ENCODE measurements around the gene CHRNA5. TPM values are rescaled to one million over a fixed set of nuclear protein-coding genes. Genes with fewer than 3 reads are reported as not detected.

The CHRNA5 gene
- total RNA-seq, 1 donor, result 1.6 TPM

DNA sequence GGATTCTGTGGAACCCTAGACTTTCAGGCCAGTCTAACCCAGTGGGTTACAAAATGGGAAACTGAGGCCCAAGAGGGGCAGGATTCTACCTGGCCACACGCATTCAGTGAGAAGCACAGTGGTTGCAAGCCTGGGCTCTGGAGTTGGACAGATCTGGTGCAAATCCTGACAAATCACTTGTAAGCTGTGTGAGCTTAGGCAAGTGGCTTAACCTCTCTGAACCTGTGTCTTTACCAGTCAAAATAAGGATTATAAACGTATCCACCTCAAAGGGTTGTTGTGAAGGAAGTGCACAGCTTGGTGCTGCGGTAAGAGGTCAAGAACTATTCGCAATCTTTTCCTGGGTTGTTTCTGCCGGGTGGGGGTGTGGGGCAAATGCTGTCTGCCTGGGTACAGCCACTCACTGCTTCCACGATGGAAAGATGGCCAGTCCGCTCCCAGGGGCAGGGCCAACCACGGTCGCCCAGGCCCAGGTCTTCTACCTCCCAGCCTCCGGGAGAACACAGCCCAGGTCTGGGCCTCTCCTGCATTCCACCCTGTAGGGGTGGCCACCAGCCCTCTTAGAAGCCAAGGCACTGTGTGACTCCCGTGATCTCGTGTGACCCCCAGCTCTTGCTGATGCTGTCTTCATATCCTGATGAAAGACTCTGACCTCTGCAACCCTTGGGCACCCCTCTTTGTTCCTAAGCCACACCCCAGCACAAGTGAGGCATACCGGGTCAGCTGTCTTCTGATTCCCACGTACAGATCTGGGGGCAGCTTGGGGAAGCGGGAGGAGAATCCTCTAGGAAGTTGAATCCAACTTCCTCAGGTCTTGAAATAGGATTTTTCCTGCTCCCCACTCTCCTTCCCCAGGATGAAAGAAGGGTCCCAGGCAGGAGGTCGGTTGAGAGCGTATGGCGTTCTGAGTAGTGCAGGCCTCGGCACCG lies 54.0 kb downstream of the CHRNA5 start:
- TF ChIP-seq, protein P1, sequence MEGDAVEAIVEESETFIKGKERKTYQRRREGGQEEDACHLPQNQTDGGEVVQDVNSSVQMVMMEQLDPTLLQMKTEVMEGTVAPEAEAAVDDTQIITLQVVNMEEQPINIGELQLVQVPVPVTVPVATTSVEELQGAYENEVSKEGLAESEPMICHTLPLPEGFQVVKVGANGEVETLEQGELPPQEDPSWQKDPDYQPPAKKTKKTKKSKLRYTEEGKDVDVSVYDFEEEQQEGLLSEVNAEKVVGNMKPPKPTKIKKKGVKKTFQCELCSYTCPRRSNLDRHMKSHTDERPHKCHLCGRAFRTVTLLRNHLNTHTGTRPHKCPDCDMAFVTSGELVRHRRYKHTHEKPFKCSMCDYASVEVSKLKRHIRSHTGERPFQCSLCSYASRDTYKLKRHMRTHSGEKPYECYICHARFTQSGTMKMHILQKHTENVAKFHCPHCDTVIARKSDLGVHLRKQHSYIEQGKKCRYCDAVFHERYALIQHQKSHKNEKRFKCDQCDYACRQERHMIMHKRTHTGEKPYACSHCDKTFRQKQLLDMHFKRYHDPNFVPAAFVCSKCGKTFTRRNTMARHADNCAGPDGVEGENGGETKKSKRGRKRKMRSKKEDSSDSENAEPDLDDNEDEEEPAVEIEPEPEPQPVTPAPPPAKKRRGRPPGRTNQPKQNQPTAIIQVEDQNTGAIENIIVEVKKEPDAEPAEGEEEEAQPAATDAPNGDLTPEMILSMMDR (IDR thresholded peaks at IDR 0.05; ENCODE audit: insufficient read depth, low read length), result no peak
- no peak overlapping the region for H3K4me3 ChIP-seq (ENCODE audit: low read depth, low read length)
- DNase-seq (ENCODE audit: low read depth), result no peak

DNA sequence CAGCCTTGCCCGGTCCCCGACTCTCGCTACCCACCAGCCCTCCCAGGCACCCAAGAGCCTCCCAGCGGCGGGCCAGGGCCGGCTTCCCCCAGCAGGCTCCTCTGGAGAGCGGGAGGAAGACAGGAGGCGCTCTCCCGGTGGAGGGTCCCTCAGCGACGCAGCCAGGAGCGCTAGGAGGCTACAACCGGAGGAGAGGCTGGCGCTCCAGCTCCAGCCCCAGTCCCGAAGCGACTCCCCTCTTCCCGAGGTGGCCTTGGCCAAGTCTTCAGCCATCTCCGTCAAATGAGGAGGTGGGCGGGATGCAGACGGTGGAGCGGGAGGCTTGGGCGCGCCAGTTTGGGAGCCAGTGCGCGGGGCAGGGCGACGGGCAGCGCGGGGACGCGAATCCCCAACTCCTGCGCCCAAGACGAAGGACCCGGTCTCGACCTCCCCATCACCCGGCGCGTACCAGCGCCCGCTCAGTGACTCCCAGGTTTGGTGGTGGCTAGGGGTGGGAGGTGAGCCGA lies 54.8 kb downstream of the CHRNA5 start:
- H3K4me3 ChIP-seq (ENCODE audit: low read depth, low read length), result no peak overlapping the region
- DNase-seq (ENCODE audit: low read depth), result no peak
- TF ChIP-seq, protein P1 (IDR thresholded peaks at IDR 0.05; ENCODE audit: insufficient read depth, low read length), result peak; percentile 29

DNA sequence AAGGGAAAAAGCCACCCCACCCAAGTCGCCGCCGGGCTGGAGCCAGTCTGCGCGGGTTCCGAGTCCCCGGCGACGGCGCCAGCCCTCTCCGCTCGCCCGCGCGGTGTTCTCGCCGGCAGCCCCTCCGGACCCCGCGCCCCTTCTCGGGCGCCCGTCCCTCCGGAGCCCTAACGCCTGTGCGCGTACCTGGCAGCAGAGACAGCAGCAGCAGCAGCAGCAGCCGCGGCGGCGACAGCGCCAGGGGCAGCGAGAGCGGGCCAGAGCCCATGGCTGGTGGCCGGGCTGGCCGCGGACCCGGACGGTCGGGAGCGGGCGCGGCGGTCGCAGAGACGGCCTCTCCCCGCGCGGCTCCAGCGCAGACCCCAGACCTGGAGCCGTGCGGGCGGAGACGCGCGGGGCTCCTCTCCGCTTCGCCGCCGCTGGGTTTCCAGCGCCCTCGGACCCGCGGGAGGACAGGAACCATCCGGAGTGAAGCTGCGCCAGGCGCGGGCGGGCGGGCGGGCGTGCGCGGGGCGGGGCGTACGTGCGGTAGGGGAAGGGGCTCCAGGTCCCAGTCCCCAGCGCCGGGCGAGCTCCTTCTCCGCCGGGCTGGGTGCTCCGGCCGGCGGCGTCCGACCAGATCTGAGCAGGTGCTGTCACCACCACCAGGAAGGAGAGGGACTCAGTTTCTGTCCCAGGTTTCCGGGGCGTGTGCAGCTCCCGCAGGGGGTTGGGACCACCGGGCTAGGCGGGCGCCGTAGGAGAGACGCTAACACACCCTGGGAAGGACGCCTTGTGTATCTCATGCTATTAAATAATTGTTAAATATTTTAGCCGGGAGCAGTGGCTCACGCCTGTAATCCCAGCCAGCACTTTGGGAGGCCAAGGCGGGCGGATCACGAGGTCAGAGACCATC lies 55.5 kb downstream of the CHRNA5 start, which contains the start of gene CHRNA3:
CHRNA3 (minus strand) TSS at position 470 of the 895 bp plus-strand sequence; CDS start at position 268, 202 bp downstream.
- DNase-seq (ENCODE audit: low read depth), result no peak
- H3K4me3 ChIP-seq (ENCODE audit: low read depth, low read length), result no peak within 1 kb of the TSS
- TF ChIP-seq, protein P1 (IDR thresholded peaks at IDR 0.05; ENCODE audit: insufficient read depth, low read length), result no peak

DNA sequence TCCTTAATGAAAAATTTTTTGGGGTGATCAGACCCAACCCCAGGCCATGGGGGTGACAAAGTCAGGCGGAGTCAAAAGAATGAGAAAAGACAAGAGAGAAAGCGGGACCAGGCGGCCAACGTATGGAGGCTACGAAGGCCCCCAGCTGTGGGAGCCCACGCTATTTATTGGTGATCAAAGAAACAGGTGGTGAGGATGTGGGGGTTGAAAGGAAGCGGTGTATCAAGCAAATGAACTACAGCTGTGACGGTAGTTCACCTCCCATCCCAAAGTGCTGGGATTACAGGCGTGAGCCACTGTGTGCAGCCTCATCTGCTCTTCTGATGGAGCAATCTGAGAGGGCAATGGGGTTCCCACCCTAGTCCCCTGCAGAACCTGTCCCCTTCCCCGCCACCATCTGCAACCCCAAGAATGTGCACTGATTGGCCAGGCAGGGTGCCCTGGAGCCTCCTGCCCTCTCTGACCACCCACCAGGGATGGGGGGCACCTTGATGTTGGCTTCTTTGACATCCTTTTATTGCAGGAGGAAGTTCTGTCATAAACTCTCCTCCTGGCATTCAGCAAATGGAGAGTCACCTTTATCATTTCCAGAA lies 56.6 kb downstream of the CHRNA5 start:
- DNase-seq (ENCODE audit: low read depth), result no peak
- H3K4me3 ChIP-seq (ENCODE audit: low read depth, low read length), result no peak overlapping the region
- TF ChIP-seq, protein P1 (IDR thresholded peaks at IDR 0.05; ENCODE audit: insufficient read depth, low read length), result no peak

DNA sequence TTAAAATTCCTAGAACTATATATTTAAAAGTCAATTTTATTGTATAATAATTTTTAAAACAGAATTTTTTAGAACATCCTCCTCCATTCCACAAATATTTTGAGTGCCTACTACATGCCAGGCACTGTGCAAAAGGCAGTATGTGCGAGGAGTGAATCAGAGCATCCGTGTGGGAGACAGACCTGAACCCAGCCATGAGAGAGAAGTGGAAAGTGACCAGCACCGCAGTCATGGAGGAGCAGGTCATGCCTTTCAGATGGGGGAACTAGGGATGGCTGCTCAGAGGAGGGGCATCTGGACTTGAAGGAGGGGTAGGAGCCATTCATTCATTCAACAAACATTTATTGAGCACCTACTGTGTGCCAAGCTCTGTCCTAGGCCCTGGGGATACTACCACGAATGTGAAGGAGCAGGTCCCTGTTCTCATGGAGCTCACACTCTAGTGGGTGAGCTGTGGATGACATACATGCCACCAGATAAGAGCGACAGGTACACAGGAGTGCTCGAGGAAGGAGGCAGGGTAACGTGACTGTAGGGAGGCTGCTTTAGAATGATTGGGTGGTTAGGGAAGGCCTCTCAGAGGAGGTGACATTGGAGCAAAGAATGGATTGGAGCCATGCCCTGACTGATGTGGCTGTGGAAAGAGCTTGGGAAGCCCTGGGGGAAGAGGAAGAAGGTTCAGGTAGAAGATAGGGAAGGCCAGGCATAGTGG lies 58.6 kb downstream of the CHRNA5 start:
- TF ChIP-seq, protein P1 (IDR thresholded peaks at IDR 0.05; ENCODE audit: insufficient read depth, low read length), result no peak
- H3K4me3 ChIP-seq (ENCODE audit: low read depth, low read length), result no peak overlapping the region
- DNase-seq (ENCODE audit: low read depth), result no peak

Data from fibroblast of the aortic adventitia (primary cell).